ENCODE data around the gene KRTAP2-4.
"Not testable (repeated sequence)": the region's sequence is repeated elsewhere in the genome, so short reads cannot be mapped to it uniquely, and the experiment has no call there.

Gene KRTAP2-4

GRCh38 chr17:41037853-41038350 is 27.8 kb downstream of the KRTAP2-4 start:
- no peak for DNase-seq (ENCODE audit: low spot score)

GRCh38 chr17:41034346-41034935 is 31.2 kb downstream of the KRTAP2-4 start, which contains the start of gene KRTAP1-3:
KRTAP1-3 (minus strand) TSS chr17:41034874; CDS start chr17:41034821, 53 bp downstream.
- DNase-seq (ENCODE audit: low spot score) = not testable (repeated sequence)

GRCh38 chr17:41029633-41030245 is 35.9 kb downstream of the KRTAP2-4 start, which contains the start of gene KRTAP1-4:
KRTAP1-4 (minus strand) TSS chr17:41030195; CDS start chr17:41030078, 117 bp downstream.
- DNase-seq (ENCODE audit: low spot score) = no peak

GRCh38 chr17:41026715-41027471 is 38.8 kb downstream of the KRTAP2-4 start, which contains the start of gene KRTAP1-5:
KRTAP1-5 (minus strand) TSS chr17:41027208; CDS start chr17:41027155, 53 bp downstream.
- peak; percentile 66 for DNase-seq (ENCODE audit: low spot score)

DNA sequence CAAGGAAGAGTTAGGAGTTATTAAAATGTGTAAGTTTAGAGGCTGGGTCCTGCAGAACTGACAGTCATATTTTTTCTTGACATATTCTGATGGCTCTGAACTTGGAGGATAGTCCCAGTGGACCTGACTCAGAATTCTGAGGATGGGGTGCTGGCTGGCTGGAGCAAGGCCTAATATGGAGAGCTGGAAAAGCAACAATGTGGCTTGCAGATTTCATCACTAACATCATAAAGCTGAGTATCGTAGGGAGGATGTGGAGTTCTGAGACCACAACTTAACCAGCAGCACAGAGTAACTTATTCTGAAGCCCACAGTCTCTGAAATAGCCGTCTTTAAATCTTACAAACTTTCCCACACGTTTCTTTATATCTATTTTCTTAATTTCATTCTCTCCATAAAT is 41.0 kb downstream of the KRTAP2-4 start:
- no peak for DNase-seq (ENCODE audit: low spot score)

GRCh38 chr17:41020336-41020735 is 45.3 kb downstream of the KRTAP2-4 start:
- DNase-seq (ENCODE audit: low spot score) = no peak

GRCh38 chr17:41019415-41019814 is 46.3 kb downstream of the KRTAP2-4 start:
- no peak for DNase-seq (ENCODE audit: low spot score)

- no peak for DNase-seq (ENCODE audit: low spot score)
Measured at GRCh38 chr17:41018541-41018940, 47.1 kb downstream of the KRTAP2-4 start.

GRCh38 chr17:41016578-41017215 is 49.0 kb downstream of the KRTAP2-4 start:
- DNase-seq (ENCODE audit: low spot score) = no peak

DNA sequence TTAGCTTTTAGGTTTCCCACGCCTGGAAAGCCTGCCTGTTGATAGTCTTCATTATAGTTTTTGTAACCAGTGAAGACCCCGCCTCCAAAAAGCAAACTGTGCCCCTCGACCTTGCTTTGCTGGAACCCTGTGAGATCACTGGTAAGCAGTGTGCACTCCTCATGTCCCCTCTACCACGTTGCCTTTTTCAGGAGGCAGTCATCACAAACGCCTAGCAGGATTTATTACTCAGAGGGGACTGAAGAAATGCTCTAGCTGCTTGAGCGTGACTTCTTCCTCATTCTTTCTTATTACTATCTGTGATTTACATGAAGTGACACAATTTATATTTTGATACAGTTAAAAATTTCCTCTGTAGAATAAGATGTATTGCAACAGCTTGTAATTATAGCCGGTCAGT is 50.2 kb downstream of the KRTAP2-4 start:
- no peak for DNase-seq (ENCODE audit: low spot score)
